Adrenal gland (tissue), 5 donors: Measurements from ENCODE around the gene ZNF625.

Source experiments
- CTCF ChIP-seq, 6 experiments: fragments of 450-650 bp in 4 of 6; fragments of 200-600 bp in 2 of 6; sonication (generic) in 1 of 6; IDR thresholded peaks; 1 replicate in 5 of 6; 2 replicates in 1 of 6; pipeline versions ENCODE4 v1.5.1 to v1.8.0; 2016 to 2021; ENCODE audit warnings: antibody characterized with exemption in 6 of 6, mild to moderate bottlenecking in 2 of 6, moderate library complexity in 1 of 6
- POLR2A ChIP-seq, 2 donors: fragments of 450-650 bp; IDR thresholded peaks; one replicate each; pipeline ENCODE4 v1.6.1; 2017; ENCODE audit warnings: antibody characterized with exemption in 2 of 2, mild to moderate bottlenecking in 2 of 2, moderate library complexity in 1 of 2
- donor health status: DM: no; HTN: no; CAD: no.

- TF ChIP-seq CTCF (IDR thresholded peaks at IDR 0.05), result no peak
- no peak for TF ChIP-seq POLR2A (IDR thresholded peaks at IDR 0.05)
Measured at GRCh38 chr19:12112701-12113100, 43.8 kb downstream of the ZNF625 start.
